Ammon's horn (tissue), 1 donor: Measurements from ENCODE around the gene TTYH2.
"Not testable (repeated sequence)": the region's sequence is repeated elsewhere in the genome, so short reads cannot be mapped to it uniquely, and the experiment has no call there.

Experiments
- DNase-seq: peaks from one replicate; pipeline ENCODE4 v3.0.0-alpha.2; 2016; ENCODE audit warnings: low spot score

TTYH2 gene

DNA sequence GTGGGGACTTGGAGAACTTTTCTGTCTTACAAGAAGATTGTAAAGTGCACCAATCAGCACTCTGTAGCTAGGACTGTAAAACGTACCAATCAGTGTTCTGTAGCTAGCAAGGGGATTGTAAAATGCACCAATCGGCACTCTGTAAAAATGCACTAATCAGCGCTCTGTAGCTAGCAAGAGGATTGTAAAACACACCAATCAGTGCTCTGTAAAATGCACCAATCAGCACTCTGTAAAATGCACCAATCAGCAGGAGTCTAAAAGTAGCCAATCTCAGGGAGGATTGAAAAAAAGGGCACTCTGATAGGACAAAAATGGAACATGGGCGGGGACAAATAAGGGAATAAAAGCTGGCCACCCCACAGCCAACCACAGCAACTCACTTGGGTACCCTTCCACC, 53.7 kb downstream of the TTYH2 start:
- DNase-seq = not testable (repeated sequence)

DNA sequence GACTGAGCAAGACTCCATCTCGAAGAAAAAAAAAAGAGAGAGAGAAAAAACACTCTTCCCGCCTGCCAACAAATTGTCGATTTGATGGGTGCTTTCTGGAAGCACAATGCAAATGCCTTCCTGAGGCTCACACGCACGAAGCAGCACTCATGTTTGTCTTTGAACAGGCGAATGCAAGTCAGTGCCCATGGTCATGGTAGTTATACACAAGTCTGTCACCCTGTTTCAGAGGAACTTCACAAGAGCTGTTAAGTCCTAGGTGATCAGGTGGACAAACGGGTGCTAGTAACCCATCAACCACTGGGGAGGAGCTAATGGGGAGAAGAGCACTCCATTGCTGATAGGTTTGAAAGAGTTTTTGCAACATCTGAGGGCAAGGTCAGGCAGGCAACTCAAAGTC, 54.2 kb downstream of the TTYH2 start:
- no peak for DNase-seq

GRCh38 chr17:74267987-74268499, 54.7 kb downstream of the TTYH2 start:
- no peak for DNase-seq

GRCh38 chr17:74268558-74268957, 55.2 kb downstream of the TTYH2 start:
- no peak for DNase-seq

DNA sequence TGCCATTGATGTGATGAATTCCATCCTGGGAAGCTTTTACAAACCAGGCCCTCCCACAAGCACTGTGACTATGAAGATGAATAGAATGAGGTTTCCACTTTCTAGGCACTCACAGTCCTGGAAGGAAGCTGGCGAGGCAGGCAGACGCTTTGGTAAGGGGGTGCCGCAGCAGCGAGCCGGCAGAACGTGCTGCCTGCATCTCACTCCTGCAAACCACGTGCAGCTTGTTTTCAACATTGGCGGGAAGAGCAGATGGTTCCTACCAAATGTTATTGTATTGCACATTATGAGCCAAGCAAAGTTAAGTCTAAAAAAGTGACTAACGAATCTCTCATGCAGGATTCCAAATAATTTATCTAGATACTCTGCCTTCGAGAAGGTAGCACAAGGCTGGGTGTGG, 57.0 kb downstream of the TTYH2 start:
- peak; percentile 72 for DNase-seq

GRCh38 chr17:74271281-74271680, 57.9 kb downstream of the TTYH2 start:
- no peak for DNase-seq

- peak; percentile 91 for DNase-seq
These were observed 58.7 kb downstream of the TTYH2 start for GRCh38 chr17:74271901-74272561.

DNA sequence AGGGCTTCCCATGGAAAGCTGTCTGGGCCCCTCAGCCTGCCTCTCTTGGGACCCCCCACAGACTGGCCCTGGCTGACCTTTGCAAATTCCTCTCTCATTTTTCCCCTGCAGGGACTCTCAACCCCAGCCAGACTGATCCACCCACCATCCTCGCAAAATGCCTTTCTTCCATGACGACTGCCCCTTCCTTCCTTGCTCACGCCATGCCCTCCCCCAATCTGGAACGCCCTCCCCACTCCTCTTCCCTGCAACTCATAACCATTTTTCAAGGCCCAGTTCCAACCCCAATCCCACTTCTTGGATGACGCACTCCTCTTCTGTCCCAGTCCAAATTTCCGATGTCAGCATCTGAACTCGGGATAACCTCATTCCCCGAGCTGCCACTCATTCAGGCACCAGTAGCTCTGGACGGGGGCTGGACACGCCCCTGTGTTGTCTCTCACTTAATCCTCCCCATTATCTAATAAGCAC, 59.4 kb downstream of the TTYH2 start:
- no peak for DNase-seq

DNA sequence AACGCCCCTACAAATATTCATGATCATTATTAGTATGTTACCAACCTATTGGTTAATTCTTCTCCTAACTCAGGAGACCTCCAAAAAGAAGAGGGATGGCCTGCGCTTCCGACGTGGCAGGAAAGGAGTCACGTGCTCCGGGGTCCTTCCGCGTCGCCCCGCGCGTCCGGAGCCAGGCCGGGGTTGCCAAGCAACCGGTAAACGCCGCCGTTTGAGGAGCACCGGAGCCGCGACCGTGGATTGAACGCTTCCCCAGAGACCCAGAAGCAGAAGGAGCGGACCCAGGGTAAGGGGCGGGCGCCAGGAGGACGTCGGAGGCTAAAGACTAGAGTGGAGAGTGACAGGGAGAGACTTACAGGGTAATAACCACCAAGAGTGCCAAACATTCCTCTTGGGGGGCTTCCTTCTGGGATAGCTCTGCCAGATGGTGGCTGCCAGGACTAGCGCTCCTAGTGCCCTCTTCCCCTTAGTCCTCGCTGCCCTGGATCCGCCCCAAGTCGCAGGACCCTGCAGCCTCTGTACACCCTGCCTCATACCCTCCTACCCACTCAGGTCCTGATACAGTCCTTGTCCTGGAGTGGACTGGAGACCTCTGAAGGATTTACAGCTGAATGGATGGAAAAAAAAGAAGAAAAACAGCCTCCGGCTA, 60.8 kb downstream of the TTYH2 start, which contains the start of gene DNAI2:
DNAI2 (plus strand) TSS at position 175 of the 649 bp plus-strand sequence. CDS start 7,584 bp downstream, outside the sequence.
- no peak for DNase-seq

- no peak for DNase-seq
These were observed 61.5 kb downstream of the TTYH2 start for GRCh38 chr17:74274709-74275340.

- peak; percentile 78 for DNase-seq
These were observed 62.7 kb downstream of the TTYH2 start for GRCh38 chr17:74276051-74276476.

DNA sequence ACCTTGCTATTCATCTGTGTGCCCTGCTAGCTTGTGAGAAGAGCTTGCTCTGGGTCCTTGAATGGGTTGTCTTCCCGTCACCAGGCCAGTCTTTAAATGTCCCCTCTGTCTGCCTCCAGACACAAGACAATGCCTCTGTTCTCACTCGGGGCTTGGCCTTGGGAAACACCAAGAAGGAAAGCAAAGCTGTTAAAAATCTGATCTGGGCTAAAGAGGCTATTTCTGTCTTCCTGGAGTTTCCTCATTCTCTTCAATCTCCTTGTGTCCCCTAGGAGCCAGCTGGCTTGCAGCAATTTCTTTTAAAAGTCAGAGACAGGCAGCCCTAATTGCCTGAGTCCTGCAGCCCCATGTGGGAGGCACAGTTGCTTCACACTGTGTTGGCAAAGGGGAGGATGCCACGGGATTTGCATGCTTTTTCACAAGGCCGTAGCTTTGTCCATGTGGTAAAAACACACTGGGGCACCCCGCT, 63.2 kb downstream of the TTYH2 start:
- peak; percentile 83 for DNase-seq

GRCh38 chr17:74277935-74278334, 64.6 kb downstream of the TTYH2 start:
- DNase-seq = no peak

DNA sequence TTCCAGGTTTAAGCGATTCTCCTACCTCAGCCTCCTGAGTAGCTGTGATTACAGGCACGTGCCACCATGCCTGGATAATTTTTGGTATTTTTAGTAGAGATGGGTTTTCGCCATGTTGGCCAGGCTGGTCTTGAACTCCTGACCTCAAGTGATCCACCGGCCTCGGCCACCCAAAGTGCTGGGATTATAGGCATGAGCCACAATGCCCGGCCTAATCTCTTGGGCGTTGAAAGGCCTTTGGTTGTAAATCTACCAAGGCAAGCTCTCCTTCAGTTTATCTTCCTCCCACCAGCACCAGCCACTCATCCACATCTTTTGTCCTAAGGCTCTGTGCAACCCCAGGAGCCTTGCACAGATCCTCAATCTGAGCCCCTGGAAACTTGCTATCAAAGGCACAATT, 66.2 kb downstream of the TTYH2 start:
- DNase-seq = not testable (repeated sequence)

GRCh38 chr17:74280093-74280513, 66.7 kb downstream of the TTYH2 start:
- DNase-seq = no peak

DNA sequence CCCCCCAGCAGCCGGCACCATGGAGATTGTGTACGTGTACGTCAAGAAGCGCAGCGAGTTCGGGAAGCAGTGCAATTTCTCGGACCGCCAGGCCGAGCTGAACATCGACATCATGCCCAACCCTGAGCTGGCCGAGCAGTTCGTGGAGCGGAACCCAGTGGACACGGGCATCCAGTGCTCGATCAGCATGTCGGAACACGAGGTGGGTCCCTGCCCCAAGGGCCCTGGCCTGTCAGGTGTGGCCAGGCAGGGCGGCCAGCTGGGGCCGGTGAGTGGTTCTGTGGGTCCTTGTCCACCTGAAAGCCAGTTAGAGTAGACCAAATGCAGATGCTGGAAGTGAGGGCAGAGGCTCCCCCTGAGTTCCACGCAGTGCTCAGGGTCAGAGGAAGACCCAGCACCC, 68.4 kb downstream of the TTYH2 start:
- DNase-seq = no peak

DNA sequence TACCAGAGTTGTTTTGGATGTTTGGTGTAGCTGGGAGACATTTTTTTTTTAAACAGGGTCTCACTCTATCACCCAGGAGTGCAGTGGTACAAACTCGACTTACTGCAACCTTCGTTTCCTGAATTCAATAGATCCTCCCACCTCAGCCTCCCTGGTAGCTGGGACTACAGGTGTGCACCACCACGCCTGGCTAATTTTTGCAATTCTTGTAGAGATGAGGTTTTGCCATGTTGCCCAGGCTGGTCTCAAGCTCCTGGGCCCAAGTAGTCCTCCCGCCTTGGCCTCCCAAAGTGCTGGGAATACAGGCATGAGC, 68.9 kb downstream of the TTYH2 start:
- DNase-seq = not testable (repeated sequence)

- no peak for DNase-seq
These were observed 69.4 kb downstream of the TTYH2 start for GRCh38 chr17:74282587-74283370.

DNA sequence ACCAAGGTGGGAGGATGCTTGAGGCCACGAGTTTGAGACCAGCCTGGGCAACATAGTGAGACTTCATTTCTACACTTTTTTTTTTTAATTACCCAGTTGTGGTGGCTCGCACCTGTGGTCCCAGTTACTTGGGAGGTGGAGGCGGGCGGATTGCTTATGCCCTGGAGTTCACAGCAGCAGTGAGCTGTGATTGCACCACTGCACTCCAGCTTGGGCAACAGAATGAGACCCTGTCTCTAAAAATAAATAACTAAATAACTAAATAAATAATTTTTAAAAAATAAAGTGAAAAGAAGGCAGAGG, 70.0 kb downstream of the TTYH2 start:
- DNase-seq = no peak

DNA sequence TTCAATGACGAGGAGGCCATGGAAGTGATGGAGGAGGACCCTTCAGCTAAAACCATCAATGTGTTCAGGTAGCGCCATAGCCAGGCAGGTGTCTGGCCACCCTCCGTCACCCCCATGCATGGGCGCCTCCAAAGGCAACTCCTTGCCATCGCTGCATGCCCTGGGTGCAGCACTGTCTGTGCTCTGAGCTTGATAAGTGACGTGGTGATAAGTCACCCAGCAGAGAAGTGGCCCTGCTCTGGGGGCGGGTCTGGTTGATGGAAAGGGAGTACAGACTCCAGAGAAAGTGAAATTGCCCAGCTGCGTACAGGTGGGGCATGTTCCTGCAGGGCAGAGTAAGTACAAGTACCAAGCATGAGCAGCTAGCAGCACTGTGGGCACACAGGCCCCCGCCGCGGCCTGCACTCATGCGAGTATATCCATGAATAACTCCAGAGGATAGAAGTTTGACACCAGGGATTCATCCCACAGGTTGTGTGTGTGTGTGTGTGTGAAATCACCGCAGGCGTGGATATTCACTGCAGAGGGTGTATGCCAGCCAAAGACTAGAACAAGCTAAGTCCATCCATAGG, 73.7 kb downstream of the TTYH2 start:
- no peak for DNase-seq

- no peak for DNase-seq
These were observed 75.4 kb downstream of the TTYH2 start for GRCh38 chr17:74288785-74289184.

DNA sequence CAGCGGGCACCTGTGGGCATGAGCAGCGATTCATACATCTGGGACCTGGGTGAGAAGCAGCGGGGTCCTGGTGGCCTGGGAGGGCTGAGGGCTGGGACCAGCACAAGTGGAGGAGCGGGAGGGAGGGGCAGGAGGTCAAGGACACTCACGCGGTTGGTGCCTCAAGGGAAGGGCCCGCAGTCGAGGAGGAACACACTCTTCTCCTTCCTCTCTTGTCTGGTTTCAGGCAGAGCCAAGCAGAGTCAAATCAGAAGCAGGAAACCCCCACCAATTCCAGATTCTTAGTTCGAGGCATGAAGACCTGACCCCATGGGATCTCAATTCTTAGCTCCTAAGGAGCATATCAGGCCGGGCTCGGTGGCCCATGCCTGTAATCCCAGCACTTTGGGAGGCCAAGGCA, 76.3 kb downstream of the TTYH2 start:
- peak; percentile 39 for DNase-seq
